ENCODE data around the gene ZNF599.

- TF ChIP-seq KIAA2018 (CRISPR knock-in tag; IDR thresholded peaks at IDR 0.05; ENCODE audit: borderline replicate concordance): no peak
- no peak for TF ChIP-seq CTCF (CRISPR knock-in tag; IDR thresholded peaks at IDR 0.05)
- TF ChIP-seq MLX (CRISPR knock-in tag; IDR thresholded peaks at IDR 0.05): no peak
- no peak for TF ChIP-seq ZNF274 (CRISPR knock-in tag; IDR thresholded peaks at IDR 0.05)
- no peak for TF ChIP-seq CHD2 (IDR thresholded peaks at IDR 0.05; ENCODE audit: low read depth, low read length)
- no peak for TF ChIP-seq EP300 (IDR thresholded peaks at IDR 0.05; ENCODE audit: low read depth in 2 of 2, low read length in 2 of 2)
- no peak for TF ChIP-seq EP300 (CRISPR knock-in tag; IDR thresholded peaks at IDR 0.05; ENCODE audit: borderline replicate concordance)
- no peak for TF ChIP-seq BRCA1 (CRISPR knock-in tag; IDR thresholded peaks at IDR 0.05)
- no peak for TF ChIP-seq THAP11 (CRISPR knock-in tag; IDR thresholded peaks at IDR 0.05)
- TF ChIP-seq ZNF883 (CRISPR knock-in tag; IDR thresholded peaks at IDR 0.05; ENCODE audit: not compliant biosample characterization): no peak
- no peak for TF ChIP-seq POLR2G (IDR thresholded peaks at IDR 0.05; ENCODE audit: low read depth, low read length)
- TF ChIP-seq FOXP1 (IDR thresholded peaks at IDR 0.05): no peak
- TF ChIP-seq FOXP1 (CRISPR knock-in tag; IDR thresholded peaks at IDR 0.05): no peak
- no peak for TF ChIP-seq POLR2AphosphoS5 (IDR thresholded peaks at IDR 0.05; ENCODE audit: low read depth, low read length)
Observed at GRCh38 chr19:34804115-34804514, 31.1 kb upstream of the ZNF599 start.

Data from HepG2 (cell line).